Activated B cell treated with CpG ODN at 0.5 μM for 24 hours (primary cell): ENCODE data around the gene ARHGEF17. TPM values are rescaled to one million over a fixed set of nuclear protein-coding genes. Genes with fewer than 3 reads are reported as not detected.
A peak's percentile ranks its signal among the peaks of the same experiment; 100 is the strongest.

Source experiments
- ATAC-seq: fragments of 200-7000 bp; cut with Tn5 transposase; one replicate; pipeline ENCODE4 v1.10.0; 2021; ENCODE audit warnings: low read depth, mild to moderate bottlenecking, moderate library complexity
- CTCF ChIA-PET: fragments of 350-600 bp; sonication (Branson Sonifier 250); formaldehyde crosslinking; loops from one replicate; lab custom pipeline; 2021; ENCODE audit warnings: antibody characterized with exemption; lab: Charles Lee
- POLR2A ChIA-PET: fragments of 350-600 bp; sonication (Branson Sonifier 250); formaldehyde crosslinking; loops from one replicate; lab custom pipeline; 2021; ENCODE audit warnings: antibody characterized with exemption; lab: Charles Lee
- DNase-seq: peaks from one replicate; pipeline ENCODE4 v3.0.0; 2022
- H3K27ac Mint-ChIP-seq: one replicate; pipeline ENCODE4 v1.8.0; 2020; ENCODE audit warnings: mixed read lengths
- H3K27me3 Mint-ChIP-seq: one replicate; pipeline ENCODE4 v1.8.0; 2021; ENCODE audit warnings: mixed read lengths
- H3K36me3 Mint-ChIP-seq: one replicate; pipeline ENCODE4 v1.8.0; 2021; ENCODE audit warnings: low read depth, mixed read lengths
- H3K4me1 Mint-ChIP-seq: one replicate; pipeline ENCODE4 v1.8.0; 2021; ENCODE audit warnings: mixed read lengths
- H3K4me3 Mint-ChIP-seq: one replicate; pipeline ENCODE4 v1.8.0; 2020; ENCODE audit warnings: mild to moderate bottlenecking, mixed read lengths
- H3K9me3 Mint-ChIP-seq: one replicate; pipeline ENCODE4 v1.8.0; 2020; ENCODE audit warnings: mixed read lengths
- CTCF ChIP-seq: fragments of 200-600 bp; IDR thresholded peaks from one replicate; pipeline ENCODE4 v1.8.0; 2022; ENCODE audit warnings: antibody characterized with exemption, mild to moderate bottlenecking
- intact Hi-C: fragments of 100-400 bp; cut with micrococcal nuclease; formaldehyde crosslinking; loops from one replicate; pipeline ENCODE4 v1.15.1; 2024
- total RNA-seq: library from RNA; stranded (reverse); gene quantifications from 2 replicates; pipeline ENCODE4 v1.2.3, GENCODE V29; 2022

Gene ARHGEF17
- total RNA-seq, 1 donor from 2014 or later, result 0.02 TPM

- Mint-ChIP-seq H3K27ac (peak overlapping the region; percentile 69), H3K27me3 (no peaks in the 10 kb centered on the region), H3K4me3 (peak overlapping the region; percentile 12), H3K4me1 (peaks cover 49% of the 10 kb centered on the region), H3K9me3 (no peaks in the 10 kb centered on the region), H3K36me3 (no peaks in the 10 kb centered on the region)
- ATAC-seq, result peak; percentile 76
- intact Hi-C loops, result loop anchor here (1.0 to 2.0 kb wide), 2 partner anchors 10 to 15 kb away; partner anchors contain the start of gene RELT
- CTCF ChIA-PET, result interaction anchor here (1.1 to 3.5 kb wide), 3 partner anchors 15 to 260 kb away, joined by 4 to 14 read pairs (median 6); no protein-coding TSS in a partner anchor
- DNase-seq, result no peak
- no peak for TF ChIP-seq CTCF
- POLR2A ChIA-PET, result interaction anchor here (0.7 to 1.3 kb wide), 3 partner anchors 23 to 644 kb away, joined by 4 to 7 read pairs (median 7); no protein-coding TSS in a partner anchor
Observed at GRCh38 chr11:73366265-73366610, 58.2 kb downstream of the ARHGEF17 start.

- ChIA-PET CTCF (interaction anchor here (3.5 kb wide), 1 partner anchor 15 kb away, joined by 14 read pairs; no protein-coding TSS in a partner anchor), POLR2A (interaction anchor here (0.7 to 1.2 kb wide), 3 partner anchors 10 to 208 kb away, joined by 3 to 8 read pairs (median 4); partner anchors contain the start of gene RELT)
- Mint-ChIP-seq H3K27ac (peak overlapping the region; percentile 69), H3K9me3 (no peaks in the 10 kb centered on the region), H3K4me1 (peaks cover 55% of the 10 kb centered on the region), H3K4me3 (no peak overlapping the region), H3K27me3 (no peaks in the 10 kb centered on the region), H3K36me3 (no peaks in the 10 kb centered on the region)
- TF ChIP-seq CTCF, result no peak
- no peak for ATAC-seq
- intact Hi-C loops, result loop anchor here (1.0 to 2.0 kb wide), 2 partner anchors 9 to 16 kb away; partner anchors contain the start of gene RELT
- DNase-seq, result no peak
Observed at GRCh38 chr11:73366953-73367352, 58.9 kb downstream of the ARHGEF17 start.

DNA sequence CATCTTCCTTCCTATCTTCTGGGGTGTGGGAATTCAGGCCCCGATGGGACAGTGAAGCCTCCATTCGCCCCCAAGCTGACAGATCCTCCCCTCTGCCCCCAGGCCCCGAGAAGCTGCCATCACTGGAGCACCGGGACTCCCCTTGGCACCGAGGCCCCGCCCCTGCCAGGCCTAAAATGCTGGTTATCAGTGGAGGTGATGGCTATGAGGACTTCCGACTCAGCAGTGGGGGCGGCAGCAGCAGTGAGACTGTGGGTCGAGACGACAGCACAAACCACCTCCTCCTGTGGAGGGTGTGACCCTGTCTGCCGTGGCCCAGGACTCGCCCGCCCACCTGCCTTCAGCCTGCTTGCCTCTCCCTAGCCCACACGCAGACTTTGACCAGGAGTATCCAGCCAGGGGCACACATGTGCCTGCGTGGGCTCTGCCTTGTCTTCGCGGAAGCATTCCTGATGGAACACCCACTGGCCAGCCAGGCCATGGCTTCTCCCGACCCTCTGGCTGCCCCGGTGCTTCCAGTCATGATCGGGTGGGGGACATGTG lies 59.5 kb downstream of the ARHGEF17 start:
- no peak for DNase-seq
- ATAC-seq, result peak; percentile 35
- no peak for TF ChIP-seq CTCF
- Mint-ChIP-seq H3K9me3 (no peaks in the 10 kb centered on the region), H3K27ac (peak overlapping the region; percentile 69), H3K4me3 (peak overlapping the region; percentile 11), H3K4me1 (peaks cover 61% of the 10 kb centered on the region), H3K27me3 (no peaks in the 10 kb centered on the region), H3K36me3 (no peaks in the 10 kb centered on the region)
- POLR2A ChIA-PET, result interaction anchor here (0.7 to 1.2 kb wide), 3 partner anchors 9 to 21 kb away, joined by 3 to 8 read pairs (median 3); partner anchors contain the start of gene RELT
- CTCF ChIA-PET, result interaction anchor here (3.5 kb wide), 1 partner anchor 16 kb away, joined by 14 read pairs; no protein-coding TSS in a partner anchor
- intact Hi-C loops, result loop anchor here (2.0 kb wide), 1 partner anchor 17 kb away; no protein-coding TSS in a partner anchor

DNA sequence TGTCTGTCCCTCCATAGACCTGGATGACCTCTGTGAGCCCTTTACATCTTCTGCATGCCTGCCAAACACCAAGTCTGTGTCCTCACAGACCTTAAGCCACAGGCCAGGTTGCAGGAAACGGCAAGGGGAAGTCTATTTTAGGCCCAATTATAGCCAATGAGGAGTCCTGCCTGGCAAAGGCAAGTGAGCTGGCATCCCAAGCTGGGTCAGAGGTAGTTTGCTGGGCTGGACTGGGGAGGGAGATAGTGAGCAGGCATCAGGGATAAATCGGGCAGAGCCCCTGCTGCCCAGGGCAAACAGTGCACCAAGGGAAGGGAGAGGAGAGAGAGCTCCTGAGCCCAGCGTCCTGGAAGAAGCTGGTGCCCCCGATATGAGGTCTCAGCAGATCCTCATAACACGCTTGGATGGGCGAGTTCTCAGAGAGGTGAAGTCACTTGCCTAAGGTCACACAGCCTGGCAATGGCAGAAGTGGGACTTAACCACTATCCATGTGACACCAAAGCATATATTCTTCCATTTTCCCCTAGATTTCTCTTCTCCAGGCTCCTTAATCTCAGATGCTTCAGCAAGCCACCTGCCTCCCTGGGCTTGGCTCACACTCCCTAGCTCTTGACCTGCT lies 64.4 kb downstream of the ARHGEF17 start:
- peaks cover 7% of the 10 kb centered on the region for H3K36me3 Mint-ChIP-seq
- peaks cover 51% of the 10 kb centered on the region for H3K4me1 Mint-ChIP-seq
- H3K27me3 Mint-ChIP-seq, result no peaks in the 10 kb centered on the region
- intact Hi-C loops, result no loop called here
- no peak for DNase-seq
- ChIA-PET POLR2A (interaction anchor here (1.6 to 7.2 kb wide), 2 partner anchors 14 to 20 kb away, joined by 6 to 91 read pairs; no protein-coding TSS in a partner anchor), CTCF (interaction anchor here (1.0 to 3.8 kb wide), 5 partner anchors 12 to 21 kb away, joined by 3 to 24 read pairs (median 6); no protein-coding TSS in a partner anchor)
- no peak for TF ChIP-seq CTCF
- no peaks in the 10 kb centered on the region for H3K9me3 Mint-ChIP-seq
- H3K4me3 Mint-ChIP-seq, result peak overlapping the region; percentile 8
- ATAC-seq, result no peak
- peak overlapping the region; percentile 69 for H3K27ac Mint-ChIP-seq

- Mint-ChIP-seq H3K4me3 (no peak overlapping the region), H3K27ac (no peak overlapping the region), H3K27me3 (no peaks in the 10 kb centered on the region), H3K36me3 (peaks cover 10% of the 10 kb centered on the region), H3K4me1 (peaks cover 53% of the 10 kb centered on the region), H3K9me3 (no peaks in the 10 kb centered on the region)
- ChIA-PET POLR2A (interaction anchor here (7.2 kb wide), 1 partner anchor 12 kb away, joined by 91 read pairs; no protein-coding TSS in a partner anchor), CTCF (interaction anchor here (0.7 to 4.7 kb wide), 4 partner anchors 9 to 23 kb away, joined by 3 to 24 read pairs (median 14); no protein-coding TSS in a partner anchor)
- DNase-seq (no peak), ATAC-seq (no peak)
- TF ChIP-seq CTCF, result no peak
- intact Hi-C loops, result no loop called here
Observed at GRCh38 chr11:73374151-73374550, 66.1 kb downstream of the ARHGEF17 start.
